ENCODE results near the gene SH2D2A.

The SH2D2A gene

DNA sequence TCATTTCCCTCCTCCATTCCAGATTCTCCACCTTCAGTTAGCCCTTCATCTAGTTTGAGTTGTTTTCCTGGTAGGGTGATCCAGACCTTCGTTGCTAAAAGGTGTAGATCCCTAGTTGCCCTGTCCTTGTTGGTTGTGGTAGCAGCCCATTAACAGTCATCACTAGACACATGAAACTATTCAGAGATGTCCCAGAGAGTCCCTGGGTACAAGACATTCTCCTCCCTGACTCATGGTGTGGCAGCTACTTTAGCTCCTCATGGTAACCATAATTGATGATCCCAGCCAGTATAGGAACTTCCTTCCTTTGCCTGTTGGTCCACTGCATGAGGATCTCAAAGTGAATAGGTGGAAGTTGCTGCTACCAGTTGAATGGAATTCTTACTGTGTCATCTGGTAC is 6.0 kb upstream of the SH2D2A start:
- DNase-seq = no peak

DNA sequence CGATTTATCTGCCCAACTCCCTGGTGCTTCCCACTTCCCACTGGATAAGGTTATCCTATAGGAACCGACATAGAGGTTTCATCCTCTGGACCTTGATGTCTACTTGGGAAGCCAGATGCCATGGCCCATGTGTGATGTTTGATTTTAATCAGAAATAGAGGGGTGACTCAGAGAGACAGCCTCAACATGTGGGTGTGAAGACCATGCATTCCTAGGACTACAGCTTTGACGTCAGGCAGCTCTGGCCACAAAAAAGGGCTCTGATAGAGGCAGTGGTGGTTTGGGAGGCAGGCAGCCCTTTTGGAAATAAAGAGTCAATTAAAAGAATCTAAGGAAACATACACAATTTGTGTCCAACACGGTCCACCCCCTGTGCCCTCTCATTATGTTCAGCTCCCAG is 5.2 kb upstream of the SH2D2A start:
- DNase-seq = no peak

DNA sequence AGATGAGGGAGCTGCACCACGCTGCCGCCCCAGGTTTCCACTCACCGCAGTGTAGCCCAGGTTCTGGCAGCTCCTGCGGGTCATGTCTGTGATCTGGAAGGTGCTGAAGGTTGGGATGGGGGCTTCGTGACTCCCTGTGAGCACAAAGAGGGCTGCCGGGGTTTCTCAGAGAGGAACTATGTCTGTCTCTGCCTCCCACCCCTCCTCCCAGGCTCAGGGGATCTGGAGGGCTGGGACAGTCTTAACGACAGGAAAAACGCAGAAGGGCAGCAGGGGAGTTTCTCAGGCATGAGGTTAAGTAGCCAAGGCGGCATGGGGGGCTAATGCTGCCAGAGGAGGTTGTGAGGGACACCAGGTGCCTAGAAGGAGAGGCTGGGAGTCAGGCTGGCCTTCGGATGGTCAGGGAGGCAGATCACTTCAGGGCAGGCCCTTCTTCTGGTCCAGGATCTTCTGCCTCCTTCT is 656 bp downstream of the SH2D2A start:
- no peak for DNase-seq

DNA sequence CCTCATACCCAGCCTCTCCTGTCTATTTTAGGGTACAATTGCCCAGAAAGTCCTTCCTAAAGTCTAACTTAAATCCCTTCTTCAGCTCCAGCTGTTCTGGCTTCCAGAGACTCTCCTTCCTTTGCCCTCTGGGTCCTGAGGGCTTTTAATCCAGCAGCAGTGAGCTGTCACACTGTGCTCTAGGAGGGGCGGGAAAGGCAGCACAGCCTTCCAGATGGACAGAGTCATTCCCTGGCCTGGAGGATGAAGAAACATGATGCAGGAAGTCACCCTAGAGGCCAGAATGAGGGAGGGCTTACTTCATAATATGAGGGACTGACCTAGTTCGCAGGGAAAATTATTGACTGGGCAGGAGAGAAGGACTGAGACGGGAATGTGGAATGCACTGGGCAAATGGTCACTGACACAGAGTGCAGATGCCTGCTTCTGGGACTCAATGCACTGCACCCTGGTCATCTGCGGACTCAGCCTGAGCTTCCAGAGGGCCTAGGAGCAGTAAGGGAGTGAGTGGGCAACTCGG is 1.3 kb downstream of the SH2D2A start:
- no peak for DNase-seq

DNA sequence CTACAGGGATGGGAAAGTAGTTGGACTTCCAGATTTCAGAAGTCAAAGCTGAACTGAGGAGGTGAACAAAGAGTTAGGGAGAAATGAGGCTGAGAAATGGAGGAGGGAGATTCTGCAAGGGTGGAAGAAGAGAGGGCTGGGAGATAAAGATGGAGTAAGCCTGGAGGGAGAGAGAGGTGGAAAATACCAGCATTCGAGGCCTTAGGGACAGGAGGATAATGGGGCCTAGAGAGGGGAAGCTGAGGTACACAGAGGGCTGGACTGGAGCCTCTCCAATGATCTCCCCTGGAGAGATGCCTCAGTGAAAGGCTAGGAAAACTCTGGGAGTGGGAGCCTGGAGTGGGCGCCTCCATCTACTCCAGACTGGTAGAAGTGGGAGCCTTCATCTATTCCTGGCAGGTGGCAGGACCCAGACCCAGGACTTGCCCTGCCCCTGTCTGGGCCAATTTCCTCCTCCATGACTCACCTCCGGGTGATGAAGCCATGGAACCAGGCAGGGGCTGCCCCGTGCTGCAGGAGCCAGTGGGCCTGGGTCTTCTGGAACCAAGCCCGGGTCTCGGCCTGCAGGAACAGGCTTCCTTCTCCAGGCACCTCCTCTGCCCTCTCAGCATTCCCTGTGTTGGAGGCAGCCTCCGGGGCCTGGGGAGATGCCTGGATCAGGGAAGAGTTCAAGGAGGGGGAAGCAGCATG is 1.9 kb downstream of the SH2D2A start:
- DNase-seq = no peak

DNA sequence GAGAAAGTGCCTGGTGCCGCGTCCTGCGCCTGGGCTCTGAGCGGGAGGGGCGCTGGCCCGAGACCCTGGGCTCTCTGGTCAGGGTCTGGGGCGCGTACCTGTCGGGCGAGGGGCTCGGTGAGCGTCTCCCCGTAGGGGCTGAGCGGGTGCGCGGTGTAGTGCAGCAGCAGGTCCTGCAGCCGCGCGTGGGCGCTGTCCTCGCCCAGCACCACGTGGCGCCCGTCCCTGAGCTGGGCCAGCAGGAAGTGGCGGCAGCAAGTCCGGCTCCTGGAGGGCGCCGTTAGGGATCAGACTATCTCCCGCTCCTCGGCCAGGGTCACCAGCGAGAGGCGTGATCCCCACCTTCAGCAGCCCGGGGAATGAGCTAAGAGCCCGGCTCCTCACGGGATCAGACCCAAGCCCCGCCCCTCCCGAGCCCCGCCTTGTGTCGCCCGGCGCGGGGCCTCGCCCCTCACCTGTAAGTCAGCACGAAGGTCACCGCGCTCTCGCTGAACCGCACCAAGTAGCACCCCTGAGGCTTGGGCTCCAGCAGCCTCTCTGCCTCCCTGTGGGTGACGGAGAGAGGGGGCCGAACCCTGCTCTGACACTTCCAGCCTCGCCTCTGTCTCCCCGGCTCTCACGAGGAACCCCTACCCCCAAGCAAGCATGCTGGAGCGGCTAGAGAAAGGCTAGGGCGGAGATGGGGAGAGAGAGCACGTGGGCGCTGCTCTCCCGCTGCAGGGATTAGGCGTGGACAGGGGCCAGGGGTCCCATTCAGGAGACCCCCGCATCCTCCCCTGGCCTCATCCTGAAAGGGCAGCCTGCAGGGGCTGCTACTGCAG is 2.7 kb downstream of the SH2D2A start:
- peak; percentile 60 for DNase-seq

DNA sequence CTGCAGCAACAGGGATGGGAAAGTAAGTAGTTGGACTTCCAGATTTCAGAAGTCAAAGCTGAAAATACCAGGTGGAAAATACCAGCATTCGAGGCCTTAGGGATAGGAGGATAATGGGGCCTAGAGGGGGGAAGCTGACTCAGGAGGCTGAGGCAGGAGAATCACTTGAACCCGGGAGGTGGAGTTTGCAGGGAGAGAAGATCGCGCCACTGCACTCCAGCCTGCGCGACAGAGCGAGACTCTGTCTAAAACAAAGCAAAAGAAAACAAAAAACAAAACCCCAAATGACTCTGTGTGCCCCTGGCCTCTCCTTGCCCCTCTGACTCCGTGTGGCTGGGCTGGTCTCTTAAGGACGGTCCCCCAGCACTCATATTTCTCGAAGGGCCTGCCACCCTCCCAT is 3.4 kb downstream of the SH2D2A start:
- no peak for DNase-seq

DNA sequence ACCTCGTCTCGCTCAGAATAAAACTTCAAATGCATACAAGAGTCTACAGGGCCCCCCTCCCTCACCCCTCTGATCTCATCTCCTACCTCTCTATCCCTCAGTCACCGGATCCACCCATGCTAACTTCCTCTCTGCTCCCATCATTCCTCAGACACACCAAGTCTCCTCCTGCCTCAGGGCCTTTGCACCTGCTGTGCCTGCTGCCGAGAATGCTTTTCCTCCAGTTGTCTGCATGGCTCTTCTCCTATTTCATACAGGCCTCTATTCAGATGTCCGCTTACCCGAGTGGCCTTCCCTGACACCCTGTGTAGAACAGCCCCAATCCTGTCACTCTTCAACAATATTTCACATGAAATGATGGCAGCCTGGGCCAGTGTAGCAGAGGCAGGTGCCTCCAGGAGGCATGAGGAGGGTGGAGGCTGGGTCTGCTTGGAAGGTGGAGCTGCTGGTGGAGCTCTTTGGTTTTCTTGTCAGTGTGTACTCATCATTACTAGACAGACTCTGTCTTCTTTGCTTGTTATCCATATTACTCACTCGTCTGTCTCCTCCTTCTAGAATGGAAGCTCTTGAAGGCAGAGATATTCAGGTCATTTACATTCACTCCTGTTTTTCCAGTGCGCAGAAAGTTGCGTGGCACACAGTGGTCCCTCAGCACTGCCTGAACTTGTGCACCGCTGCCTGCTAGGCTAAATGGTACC is 4.2 kb downstream of the SH2D2A start:
- DNase-seq = no peak

DNA sequence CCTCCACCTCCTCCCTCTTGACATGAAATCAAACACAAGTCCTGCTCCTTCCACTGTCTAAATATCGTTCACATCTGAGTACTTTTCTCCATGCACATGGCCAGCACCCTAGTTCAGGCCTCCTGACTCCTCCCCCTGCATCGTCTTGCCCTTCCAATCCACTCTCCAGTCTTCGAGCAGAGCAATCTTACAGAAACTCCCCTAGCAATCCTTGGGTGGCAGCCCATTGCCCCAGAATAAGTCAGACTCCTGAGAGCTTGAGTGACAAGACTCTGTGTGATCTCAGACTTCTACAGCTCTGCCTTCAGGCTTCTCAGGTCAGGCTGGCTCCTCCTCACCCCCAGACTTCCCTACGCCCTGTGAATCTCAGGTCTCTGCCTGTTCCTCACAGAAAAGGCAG is 5.5 kb downstream of the SH2D2A start:
- no peak for DNase-seq

DNA sequence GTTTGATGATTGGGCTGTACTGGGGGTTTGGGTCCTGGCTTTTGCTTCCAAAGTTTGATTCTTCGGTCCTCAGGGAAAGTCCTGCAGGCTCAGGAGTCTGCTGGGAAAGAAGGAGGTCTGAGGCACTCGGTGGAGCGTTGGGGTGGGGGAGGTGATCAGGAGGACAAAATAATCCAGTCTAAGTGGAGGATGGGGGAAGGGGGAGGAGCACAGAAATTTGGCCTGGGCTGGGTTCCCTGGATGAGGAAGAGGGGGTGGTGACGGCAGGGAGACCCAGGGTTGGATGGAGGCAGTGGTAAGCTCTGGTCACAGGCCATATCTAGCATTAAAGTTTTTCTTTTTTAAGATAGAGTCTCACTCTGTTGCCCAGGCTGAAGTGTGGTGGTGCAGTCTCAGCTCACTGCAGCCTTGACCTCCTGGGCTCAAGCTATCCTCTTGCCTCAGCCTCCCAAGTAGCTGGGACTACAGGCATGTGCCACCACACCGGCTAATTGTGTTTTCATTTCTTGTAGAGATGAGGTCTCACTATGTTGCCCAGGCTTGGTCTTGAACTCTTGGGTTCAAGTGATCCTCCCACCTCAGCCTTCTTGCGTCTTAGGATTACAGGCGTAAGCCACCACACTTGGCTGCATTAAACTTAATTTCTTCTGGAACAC is 6.8 kb downstream of the SH2D2A start:
- no peak for DNase-seq

DNA sequence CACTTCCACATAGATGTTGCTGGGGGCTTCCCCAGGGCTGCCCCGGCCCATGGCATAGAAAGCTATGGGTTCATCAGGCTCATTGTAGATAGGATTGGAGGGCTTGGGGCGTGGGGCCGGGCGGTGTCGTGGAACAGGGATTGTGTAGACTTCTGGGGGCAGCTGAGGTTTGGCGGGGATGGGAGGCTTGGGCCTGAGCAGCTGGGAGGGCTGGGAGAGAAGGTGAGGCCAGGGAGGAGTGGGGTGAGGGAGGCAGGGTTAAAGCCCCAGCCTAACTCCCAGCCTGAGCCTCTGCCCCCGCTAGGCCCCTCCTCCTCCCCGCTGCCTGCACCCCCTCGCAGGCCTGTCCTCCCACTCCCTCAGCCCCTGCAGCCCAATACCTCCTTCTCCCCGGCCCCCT is 7.4 kb downstream of the SH2D2A start:
- DNase-seq = no peak

DNA sequence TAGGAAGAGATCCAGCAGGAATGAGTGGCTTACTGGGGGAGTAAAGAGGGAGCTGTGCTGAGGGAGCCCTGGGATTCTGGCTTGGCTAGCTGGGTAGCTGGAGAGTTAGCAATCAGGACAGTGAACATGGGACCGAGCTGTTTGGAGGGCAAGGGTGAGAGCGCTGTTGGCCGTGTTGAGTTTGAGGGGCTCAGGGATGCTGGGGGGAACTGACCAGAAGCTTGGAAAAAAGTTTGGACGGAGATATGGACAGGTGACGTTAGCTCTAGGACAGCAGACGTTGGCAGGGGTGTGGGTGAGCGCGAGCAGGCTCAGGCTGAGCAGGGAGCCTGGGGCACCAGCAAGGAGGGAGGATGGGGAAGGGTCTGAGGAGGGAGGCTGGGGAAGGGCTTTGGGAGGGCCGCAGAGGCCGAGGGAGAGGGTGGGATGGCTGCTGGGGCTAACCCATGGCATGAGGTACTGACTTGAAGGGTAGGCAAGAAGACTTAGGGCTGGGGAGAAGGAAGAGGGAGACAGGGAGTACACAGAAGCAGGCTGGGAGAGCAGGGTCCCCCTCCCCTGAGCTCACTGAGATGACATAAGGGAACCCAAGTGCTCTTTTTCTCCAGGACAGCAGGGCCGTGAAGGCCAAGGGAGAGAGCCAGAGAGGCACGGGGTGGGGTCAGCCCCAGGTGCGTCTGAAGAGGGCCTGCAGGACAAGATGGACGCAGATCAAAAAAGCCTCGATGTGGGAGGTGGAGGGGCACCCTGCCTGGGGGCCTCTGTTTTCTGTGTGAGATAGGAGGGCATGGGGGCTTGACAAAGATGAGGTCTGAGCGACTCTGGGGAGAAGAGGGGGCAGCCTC is 8.2 kb downstream of the SH2D2A start:
- DNase-seq = no peak

DNA sequence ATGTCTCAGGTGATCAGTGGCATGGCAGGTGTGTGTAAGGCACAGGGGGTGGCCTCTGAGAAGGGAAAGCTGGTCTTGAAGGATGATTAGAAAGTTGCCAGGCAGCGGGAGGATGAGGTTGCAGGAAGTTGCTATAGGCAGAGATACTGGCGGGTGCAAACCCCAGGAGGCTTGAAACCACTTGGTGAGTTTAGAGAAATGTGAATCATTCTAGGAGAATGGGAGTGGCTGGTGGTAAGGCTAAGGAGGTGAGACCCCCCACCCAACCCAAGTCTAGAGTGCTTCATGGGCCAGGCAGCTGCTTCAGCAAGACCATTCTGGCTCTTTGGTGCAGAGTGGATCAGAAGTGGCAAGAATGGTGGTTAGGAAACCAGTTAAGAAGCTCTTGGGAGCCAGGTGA is 9.0 kb downstream of the SH2D2A start:
- DNase-seq = no peak

DNA sequence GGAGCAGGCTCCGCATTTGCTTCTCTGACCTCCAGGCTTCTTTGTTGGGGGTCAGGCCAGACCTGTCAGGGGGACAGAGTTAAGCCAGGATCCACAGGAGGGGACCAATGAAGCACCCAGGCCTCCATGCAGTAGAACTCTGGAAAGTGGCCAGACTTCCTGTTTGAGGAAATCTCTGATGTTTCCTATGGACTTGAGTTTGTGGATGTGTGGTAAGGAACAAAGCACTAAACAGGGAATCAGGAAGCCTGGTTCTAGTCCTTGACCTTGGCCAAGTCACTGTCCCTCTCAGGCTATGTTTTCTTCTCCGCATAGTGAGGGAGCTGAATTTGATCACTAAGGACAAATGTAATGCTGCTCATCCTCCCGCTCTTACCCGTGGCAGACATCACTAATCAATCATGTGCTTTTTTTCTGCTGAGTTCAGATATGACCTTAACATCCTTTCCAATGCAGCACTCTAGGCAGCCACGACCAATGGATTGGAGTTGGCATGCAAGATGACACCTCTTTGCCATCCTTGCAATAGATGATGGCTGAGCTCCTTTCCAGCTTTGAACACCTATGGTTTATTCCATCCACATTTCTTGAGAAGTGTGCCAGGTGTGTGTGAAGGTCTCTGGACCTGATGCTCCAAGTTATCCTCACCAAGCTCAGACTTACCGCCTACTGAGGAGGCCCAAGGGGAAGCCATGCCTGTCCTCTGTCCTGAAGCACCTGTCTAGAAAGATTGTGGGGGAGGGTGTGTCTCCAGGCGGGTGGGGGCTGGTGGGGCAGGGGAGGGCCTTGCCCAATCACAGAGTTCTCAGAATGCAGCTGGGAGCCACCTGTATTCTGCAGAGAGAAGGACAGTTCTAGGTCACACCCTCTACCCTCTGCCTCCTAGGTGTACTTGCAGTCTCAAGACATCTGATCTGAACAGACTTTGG is 9.9 kb downstream of the SH2D2A start:
- DNase-seq = no peak

DNA sequence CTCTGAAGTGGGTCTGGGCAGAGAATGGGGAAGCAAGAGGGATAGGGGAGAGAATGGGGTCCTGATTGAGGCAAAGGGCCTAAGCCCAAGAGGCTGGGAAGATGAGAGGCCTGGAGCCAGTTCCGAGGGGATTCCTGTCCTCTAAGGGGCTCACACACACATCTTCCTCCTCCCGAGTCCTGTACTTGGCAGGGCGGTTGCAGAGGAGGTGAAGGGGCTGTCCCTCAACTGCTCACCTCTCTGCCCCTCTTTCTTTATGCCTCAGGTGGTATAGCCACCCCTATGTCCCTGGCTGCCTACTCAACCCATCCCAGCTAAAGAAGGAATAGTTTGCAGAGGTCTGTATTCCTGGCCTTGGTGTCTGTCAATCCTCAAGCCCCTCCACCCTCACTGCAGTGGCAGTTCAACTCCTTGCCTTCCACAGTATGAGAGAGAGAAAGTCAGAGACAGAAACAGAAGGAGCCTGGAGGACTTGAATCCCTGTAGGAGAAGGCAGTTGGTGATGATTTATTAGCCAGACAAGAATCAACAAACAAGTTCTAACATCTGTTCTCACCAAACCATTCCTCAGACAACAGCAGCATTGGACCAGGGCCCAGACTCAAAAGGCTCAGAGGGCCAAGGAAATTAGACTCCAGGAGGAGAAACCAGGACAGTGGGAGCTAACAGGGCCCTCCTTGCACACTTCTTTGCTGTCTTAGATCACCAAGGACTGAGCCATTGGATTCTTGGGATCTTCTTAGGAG is 10.7 kb downstream of the SH2D2A start:
- DNase-seq = no peak

DNA sequence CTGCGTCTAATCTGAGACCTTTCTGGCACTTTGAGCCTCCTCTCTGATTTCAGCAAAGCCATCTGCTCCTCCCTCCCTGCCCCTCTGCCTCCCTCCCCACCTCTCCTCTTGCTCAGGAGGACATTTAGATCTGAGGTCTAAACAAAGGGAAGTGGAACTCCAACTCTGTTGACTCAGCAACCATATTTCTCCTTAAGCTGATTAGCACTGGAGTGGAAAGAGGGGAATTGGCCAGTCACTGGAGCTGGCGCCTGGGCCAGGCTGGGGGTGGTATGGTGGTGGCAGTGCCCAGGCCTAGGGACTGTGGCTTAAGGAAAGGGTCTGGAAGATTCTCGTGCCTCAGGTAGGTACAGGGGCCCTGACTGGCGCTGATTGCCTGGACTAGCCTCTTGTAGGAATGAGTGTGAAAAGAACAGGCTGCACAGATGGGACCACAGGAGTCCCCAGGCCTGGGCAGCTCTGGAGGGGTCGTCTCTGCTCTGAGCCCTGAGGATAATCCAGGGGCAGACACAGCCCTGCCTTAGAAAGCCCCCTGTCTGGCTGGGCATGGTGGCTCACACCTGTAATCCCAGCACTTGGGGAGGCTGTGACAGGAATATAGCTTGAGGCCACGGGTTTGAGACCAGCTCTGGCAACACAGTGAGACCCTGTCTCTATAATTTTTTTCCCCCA is 11.9 kb downstream of the SH2D2A start:
- DNase-seq = no peak

DNA sequence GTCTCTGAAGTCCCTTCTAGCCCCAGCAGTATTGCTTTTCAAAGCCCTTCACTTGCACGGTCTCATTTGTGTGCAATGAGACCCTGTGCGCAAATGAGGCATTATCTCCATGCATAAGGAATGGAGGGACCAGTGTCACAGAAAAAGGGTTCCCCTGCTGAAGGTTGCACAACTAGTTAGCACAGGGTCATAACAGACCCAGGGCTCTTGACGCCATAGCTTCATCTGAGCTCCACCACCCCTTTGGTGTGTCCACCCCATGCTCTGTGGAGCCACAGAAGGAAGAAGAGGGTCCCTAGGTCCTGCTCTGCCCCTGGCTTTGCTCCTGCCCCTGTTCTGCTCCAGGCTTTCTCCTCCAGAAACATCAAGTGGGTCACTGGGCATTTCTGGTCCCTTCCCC is 12.6 kb downstream of the SH2D2A start:
- DNase-seq = no peak

DNA sequence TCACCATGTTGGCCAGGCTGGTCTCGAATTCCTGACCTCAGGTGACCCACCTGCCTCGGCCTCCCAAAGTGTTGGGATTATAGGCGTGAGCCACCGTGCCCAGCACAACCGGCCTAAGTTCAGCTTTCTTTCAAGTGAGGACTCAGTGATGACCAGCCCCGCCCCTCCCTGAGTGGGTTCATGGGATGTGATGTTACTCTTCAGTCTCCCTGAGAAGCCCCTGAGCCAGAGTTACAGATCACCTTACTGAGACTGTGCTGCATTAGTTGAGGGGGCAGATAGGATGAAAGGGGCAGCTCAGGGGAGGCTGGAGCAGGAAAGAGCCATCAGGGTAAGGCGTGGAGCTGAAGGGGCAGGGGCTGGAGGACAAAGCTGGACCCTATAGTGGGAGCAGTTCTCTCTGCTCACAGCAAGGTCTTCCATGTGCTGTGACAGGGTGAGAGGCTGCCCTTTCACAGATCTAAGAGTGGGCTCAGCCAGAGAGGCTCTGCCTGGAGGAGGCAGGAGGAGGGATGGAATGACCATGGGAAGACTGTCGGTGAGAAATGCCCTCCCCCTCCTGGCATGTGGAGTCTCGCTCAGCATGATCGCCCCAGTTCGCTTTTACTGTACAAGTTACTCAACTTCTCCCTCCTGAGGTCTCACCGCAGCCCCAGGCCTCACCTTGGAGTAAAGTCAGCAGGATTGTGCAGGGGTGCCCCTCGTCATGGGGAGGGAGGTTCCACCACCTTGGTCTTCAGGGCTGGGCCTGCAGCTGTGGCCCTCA is 13.4 kb downstream of the SH2D2A start:
- DNase-seq = no peak

Measured in effector CD8-positive, alpha-beta T cell (primary cell).